Coronary artery (tissue), 2 donors: ENCODE results near the gene OPA3.

Experiments used
- DNase-seq: peaks from one replicate; pipeline ENCODE4 v3.0.0-alpha.2; 2017; ENCODE audit warnings: low spot score
- H3K27ac ChIP-seq, 2 donors: fragments of 200-600 bp; sonication (generic); one replicate each; pipeline ENCODE4 v1.5.1; 2016 to 2019
- H3K4me3 ChIP-seq: fragments of 200-600 bp; sonication (generic); 2 replicates; pipeline ENCODE4 v1.5.1; 2016; ENCODE audit warnings: mild to moderate bottlenecking, moderate library complexity
- CTCF ChIP-seq: fragments of 200-600 bp; sonication (generic); IDR thresholded peaks from one replicate; pipeline ENCODE4 v1.5.1; 2019; ENCODE audit warnings: antibody characterized with exemption

Gene OPA3

GRCh38 chr19:45485305-45486077 lies 99.1 kb downstream of the OPA3 start:
- H3K4me3 ChIP-seq = peak overlapping the region; percentile 81
- TF ChIP-seq CTCF = peak; percentile 78
- H3K27ac ChIP-seq = peak overlapping the region; percentile 69 to 90
- DNase-seq = peak; percentile 97

GRCh38 chr19:45484273-45484945 lies 100.2 kb downstream of the OPA3 start:
- DNase-seq = no peak
- H3K27ac ChIP-seq = no peak overlapping the region
- TF ChIP-seq CTCF = no peak
- no peak overlapping the region for H3K4me3 ChIP-seq

- Histone ChIP-seq H3K4me3 (no peak overlapping the region), H3K27ac (no peak overlapping the region)
- DNase-seq = no peak
- no peak for TF ChIP-seq CTCF
Measured at GRCh38 chr19:45483033-45483432, 101.6 kb downstream of the OPA3 start.

GRCh38 chr19:45478454-45479238 lies 106.0 kb downstream of the OPA3 start:
- peak; percentile 98 for TF ChIP-seq CTCF
- peak; percentile 92 for DNase-seq
- peak overlapping the region; percentile 69 for H3K4me3 ChIP-seq
- H3K27ac ChIP-seq = peak overlapping the region; percentile 92 to 95

- no peak for DNase-seq
- H3K27ac ChIP-seq = peak overlapping the region; percentile 92 to 95
- peak overlapping the region; percentile 69 for H3K4me3 ChIP-seq
- no peak for TF ChIP-seq CTCF
Measured at GRCh38 chr19:45477713-45478453, 106.7 kb downstream of the OPA3 start.
